G401 (cell line): Measurements from ENCODE around the gene RPS18. TPM values are rescaled to one million over a fixed set of nuclear protein-coding genes. Genes with fewer than 3 reads are reported as not detected.
A peak's percentile ranks its signal among the peaks of the same experiment; 100 is the strongest.
"Not testable (repeated sequence)": the region's sequence is repeated elsewhere in the genome, so short reads cannot be mapped to it uniquely, and the experiment has no call there.

ENCODE experiments used
- DNase-seq: peaks from one replicate; pipeline ENCODE4 v3.0.0-alpha.2; 2015; ENCODE audit warnings: low spot score
- in situ Hi-C: cut with HindIII; loops from 2 replicates; pipeline ENCODE4 v1.10.0; 2016; ENCODE audit warnings: low sequenced_read_pairs, mixed read lengths
- total RNA-seq: library from RNA; depleted of rRNA; stranded (reverse); fragments of >200 nt; shearing (Covaris generic); gene quantifications from 2 replicates; pipeline ENCODE4 v1.2.3, GENCODE V29; 2014

Gene RPS18
- total RNA-seq, 1 experiment from 2014 or later, result 3,510 TPM

DNA sequence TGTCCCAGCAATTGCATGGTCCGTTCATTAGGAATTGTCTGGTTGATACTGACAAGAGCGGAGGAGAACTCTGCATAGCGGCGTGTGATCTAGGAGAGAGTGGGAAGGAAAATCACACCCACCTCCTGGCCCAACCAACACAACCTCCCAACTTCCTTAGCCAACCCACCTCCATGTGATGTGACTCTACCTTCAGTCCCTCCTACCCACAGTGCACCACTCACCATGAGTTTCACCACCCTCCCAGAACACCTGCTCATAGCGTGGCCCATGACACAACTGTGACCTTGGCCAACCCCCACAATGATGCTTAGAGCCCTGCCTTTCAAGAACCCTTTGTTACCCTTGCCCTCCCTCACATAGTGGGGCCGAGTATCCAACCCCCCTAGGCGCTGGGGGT is 7.9 kb upstream of the RPS18 start:
- in situ Hi-C loops, result no loop called here
- DNase-seq, result no peak

DNA sequence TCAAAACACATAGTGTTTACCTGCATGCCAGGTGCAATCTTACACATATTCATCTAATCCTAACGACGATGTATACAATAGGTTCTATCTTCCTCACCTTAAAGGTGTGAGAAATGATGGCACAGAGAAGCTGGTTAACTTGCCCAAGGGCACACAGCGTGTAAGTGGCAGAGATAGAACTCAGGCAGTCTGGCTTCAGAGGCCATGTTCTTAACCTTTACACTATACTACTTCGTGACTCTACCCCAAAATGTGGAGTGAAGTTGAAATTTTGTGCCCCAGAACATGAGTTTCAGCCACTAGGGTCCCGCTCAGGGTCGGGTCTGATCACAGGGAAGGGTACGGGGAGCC is 783 bp upstream of the RPS18 start:
- in situ Hi-C loops, result no loop called here
- no peak for DNase-seq

GRCh38 chr6:33272275-33273128 is 627 bp downstream of the RPS18 start:
- in situ Hi-C loops, result no loop called here
- no peak for DNase-seq

- in situ Hi-C loops, result no loop called here
- no peak for DNase-seq
Measured at GRCh38 chr6:33273129-33273923, 1.5 kb downstream of the RPS18 start.

- no peak for DNase-seq
- in situ Hi-C loops, result no loop called here
Measured at GRCh38 chr6:33273924-33274902, 2.3 kb downstream of the RPS18 start.

GRCh38 chr6:33275795-33276580 is 4.1 kb downstream of the RPS18 start:
- in situ Hi-C loops, DNase-seq: not testable (repeated sequence)

DNA sequence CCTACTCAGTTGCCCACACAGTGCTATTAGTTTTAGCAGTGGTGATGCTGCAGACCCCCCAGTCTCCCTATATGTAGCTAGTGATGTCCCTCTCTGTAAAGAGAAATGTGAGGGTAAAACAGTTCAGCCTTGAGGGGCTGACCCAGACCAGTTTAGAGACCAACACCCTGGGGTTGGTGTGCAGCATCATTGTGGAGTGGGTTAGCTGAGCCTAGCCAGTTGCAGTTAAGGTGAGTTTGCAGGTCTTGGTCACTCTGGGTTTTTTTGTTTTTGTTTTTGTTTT is 4.6 kb downstream of the RPS18 start:
- in situ Hi-C loops, result no loop called here
- DNase-seq, result no peak

DNA sequence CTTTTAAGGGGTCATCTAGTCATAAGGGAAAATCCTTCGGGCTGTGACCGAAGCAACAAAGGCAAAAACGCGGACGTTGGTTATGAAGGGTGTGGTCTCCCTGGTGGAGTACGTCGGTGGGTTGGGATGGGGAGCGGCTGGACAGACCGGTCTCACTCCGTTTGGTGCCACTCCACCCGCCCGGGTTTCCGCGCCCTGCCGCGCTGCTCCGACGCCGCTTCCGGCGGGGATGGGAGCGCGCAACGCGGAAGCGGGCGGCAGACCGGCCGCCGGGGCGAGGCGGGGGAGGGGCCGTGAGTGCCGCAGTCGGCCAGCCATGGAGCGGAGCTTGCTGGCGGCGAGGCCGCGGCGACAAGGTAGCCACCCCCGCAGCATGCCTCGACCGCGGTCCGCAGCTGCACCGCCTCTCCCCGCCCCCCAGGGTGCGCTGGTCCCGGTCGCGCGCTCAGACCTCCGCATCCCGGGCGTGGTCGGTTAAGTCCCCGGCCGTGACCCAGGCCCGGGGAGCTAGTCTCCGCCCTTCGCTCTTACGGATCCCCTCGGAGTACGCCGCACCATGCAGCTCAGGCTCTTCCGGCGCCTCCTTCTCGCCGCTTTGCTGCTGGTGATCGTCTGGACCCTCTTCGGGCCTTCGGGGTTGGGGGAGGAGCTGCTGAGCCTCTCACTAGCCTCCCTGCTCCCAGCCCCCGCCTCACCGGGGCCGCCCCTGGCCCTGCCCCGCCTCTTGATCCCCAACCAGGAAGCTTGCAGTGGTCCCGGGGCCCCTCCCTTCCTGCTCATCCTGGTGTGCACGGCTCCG is 5.2 kb downstream of the RPS18 start, which contains the start of gene B3GALT4:
TSS of gene B3GALT4 (plus strand) at position 260 of the 799 bp plus-strand sequence. CDS start at position 557, 297 bp downstream.
- DNase-seq, result peak; percentile 75
- in situ Hi-C loops, result no loop called here

- peak; percentile 37 for DNase-seq
- in situ Hi-C loops, result no loop called here
Measured at GRCh38 chr6:33277663-33278391, 6.0 kb downstream of the RPS18 start.

DNA sequence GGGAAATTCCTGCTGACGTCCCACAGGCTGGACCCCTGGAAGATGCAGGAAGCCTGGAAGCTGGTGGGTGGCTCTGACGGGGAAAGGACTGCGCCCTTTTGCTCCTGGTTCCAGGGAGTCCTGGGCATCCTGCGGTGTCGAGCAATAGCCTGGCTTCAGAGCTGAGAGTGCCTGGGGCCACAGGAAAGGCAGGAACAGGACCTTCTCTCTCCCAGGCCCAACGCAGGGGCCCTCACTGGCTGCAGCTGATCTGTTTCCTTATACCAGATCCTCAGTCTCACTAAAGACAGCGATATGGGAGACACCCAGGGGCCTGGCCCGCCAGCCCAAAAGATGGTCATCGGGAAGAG is 6.5 kb downstream of the RPS18 start:
- DNase-seq, result no peak
- in situ Hi-C loops, result no loop called here

- no peak for DNase-seq
- in situ Hi-C loops, result no loop called here
Measured at GRCh38 chr6:33278810-33279209, 6.9 kb downstream of the RPS18 start.

- in situ Hi-C loops, result no loop called here
- peak; percentile 89 for DNase-seq
Measured at GRCh38 chr6:33279257-33279695, 7.4 kb downstream of the RPS18 start.

- in situ Hi-C loops, result no loop called here
- peak; percentile 58 for DNase-seq
Measured at GRCh38 chr6:33279971-33280511, 8.2 kb downstream of the RPS18 start.

DNA sequence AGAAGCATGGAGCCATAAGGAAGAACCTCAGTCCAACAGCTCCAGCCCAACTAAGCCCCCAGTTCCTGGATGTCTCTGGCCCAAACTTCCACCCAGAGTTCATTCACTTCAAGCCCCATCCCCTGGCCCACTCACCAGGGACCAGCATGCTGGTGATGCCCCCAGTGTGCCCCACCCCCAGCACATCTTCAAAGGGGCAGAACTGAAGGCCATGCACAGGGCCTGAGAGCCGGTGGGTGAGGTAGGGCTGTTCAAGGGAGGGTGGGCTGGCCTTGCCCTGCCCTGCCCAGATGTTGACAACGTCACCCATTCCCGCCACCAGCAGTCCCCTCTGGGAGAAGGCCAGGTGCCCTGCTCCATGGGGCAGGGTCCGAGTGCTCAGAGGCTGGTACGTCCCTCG is 8.7 kb downstream of the RPS18 start:
- no peak for DNase-seq
- in situ Hi-C loops, result no loop called here

GRCh38 chr6:33285214-33285613 is 13.3 kb downstream of the RPS18 start:
- DNase-seq, in situ Hi-C loops: not testable (repeated sequence)

DNA sequence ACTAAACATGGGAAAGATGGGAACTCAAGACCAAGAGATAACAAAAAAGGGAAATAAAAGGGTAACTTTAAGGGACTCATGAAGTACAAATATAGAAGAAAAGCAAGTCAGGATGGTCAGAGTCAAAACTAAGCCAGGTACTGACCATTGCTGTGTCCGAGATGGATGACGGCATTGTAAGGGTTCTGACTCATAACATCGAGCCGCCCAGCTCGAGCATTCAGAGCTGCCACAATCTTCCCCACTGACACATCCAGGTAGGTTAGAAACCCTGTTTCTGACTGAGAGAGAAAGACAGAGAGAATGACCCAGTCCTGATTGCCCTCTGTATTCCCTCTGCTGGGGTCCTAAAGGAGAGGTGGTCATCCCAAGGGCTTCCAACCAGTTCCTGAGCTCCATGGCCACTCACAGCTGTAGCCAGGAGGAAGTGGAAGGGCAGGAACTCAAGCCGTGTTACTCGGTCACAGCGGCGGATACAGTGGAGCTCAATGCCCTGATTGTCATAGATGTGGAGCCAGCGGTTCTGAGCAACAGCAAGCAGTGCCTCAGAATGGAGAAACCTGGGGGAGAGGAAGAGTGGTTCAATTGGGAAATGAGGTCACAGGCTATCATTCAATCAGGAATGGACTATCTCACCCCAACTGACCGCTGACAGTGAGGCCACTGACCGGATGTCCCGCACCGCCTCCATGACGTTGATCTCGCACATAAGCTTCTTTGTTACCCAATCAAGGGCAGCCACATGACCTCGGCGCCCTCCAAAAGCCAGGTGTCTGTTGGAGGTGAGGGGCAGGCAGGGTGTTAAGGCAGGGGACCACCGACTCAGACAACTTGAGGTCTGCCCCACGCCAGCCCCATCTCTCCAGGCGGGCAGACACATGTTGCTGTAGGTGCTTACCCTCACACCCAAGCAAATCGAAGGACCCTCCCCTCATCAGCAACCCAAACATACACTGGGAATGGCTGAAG is 15.4 kb downstream of the RPS18 start:
- DNase-seq, result no peak
- in situ Hi-C loops, result no loop called here
